Endodermal cell (in vitro differentiated cells): ENCODE measurements around the gene CENPA. TPM values are rescaled to one million over a fixed set of nuclear protein-coding genes. Genes with fewer than 3 reads are reported as not detected.

Experiments used
- DNase-seq: peaks from one replicate; pipeline ENCODE4 v3.0.0-alpha.2; 2017
- H3K27ac ChIP-seq: 2 replicates; pipeline ENCODE4 v1.5.1; 2013; ENCODE audit warnings: mild to moderate bottlenecking, low read depth, low read length, moderate library complexity
- H3K27me3 ChIP-seq: 2 replicates; pipeline ENCODE4 v1.6.1; 2013; ENCODE audit warnings: mild to moderate bottlenecking, low read length, moderate library complexity; ENCODE audit not compliant: insufficient read depth, control insufficient read depth, poor library complexity, severe bottlenecking
- H3K36me3 ChIP-seq: 2 replicates; pipeline ENCODE4 v1.7.0; 2013; ENCODE audit warnings: mild to moderate bottlenecking, low read length, moderate library complexity; ENCODE audit not compliant: control insufficient read depth, insufficient read depth
- H3K4me1 ChIP-seq: one replicate; pipeline ENCODE4 v1.7.0; 2013; ENCODE audit warnings: low read length; ENCODE audit not compliant: control insufficient read depth, insufficient read depth
- H3K4me3 ChIP-seq: 2 replicates; pipeline ENCODE4 v1.5.1; 2013; ENCODE audit warnings: mild to moderate bottlenecking, low read length, moderate library complexity
- H3K9ac ChIP-seq: 2 replicates; pipeline ENCODE4 v1.6.1; 2013; ENCODE audit warnings: mild to moderate bottlenecking, low read length, moderate library complexity; ENCODE audit not compliant: poor library complexity, severe bottlenecking; ENCODE audit errors: extremely low read depth
- H3K9me3 ChIP-seq: 2 replicates; pipeline ENCODE4 v1.6.1; 2013; ENCODE audit warnings: mild to moderate bottlenecking, low read length, moderate library complexity; ENCODE audit not compliant: control insufficient read depth
- H3K27ac Mint-ChIP-seq: 2 replicates; pipeline ENCODE4 v1.8.0; 2020; ENCODE audit warnings: mixed read lengths
- H3K27me3 Mint-ChIP-seq: 2 replicates; pipeline ENCODE4 v1.8.0; 2021; ENCODE audit warnings: mild to moderate bottlenecking, mixed read lengths; ENCODE audit not compliant: insufficient read depth
- H3K36me3 Mint-ChIP-seq: 2 replicates; pipeline ENCODE4 v1.8.0; 2020; ENCODE audit warnings: low read depth, mixed read lengths
- H3K4me1 Mint-ChIP-seq: 2 replicates; pipeline ENCODE4 v1.8.0; 2020; ENCODE audit warnings: mixed read lengths
- H3K4me3 Mint-ChIP-seq: 2 replicates; pipeline ENCODE4 v1.8.0; 2020; ENCODE audit warnings: mild to moderate bottlenecking, moderate library complexity, mixed read lengths
- H3K9me3 Mint-ChIP-seq: 2 replicates; pipeline ENCODE4 v1.8.0; 2020; ENCODE audit warnings: mild to moderate bottlenecking, mixed read lengths
- WGBS, 2 experiments: methylation state at CpG; one replicate each; pipeline versions ENCODE4 v1.1.5 to v1.1.7; 2013; ENCODE audit warnings: missing lambda C conversion rate in 2 of 2, mixed read lengths in 1 of 2; ENCODE audit not compliant: insufficient coverage in 1 of 2, insufficient read length in 1 of 2; 5-methylcytosine and 5-hydroxymethylcytosine counted together
- total RNA-seq, 2 donors: library from RNA; stranded (reverse); fragmentation: NEBNext Ultra II Directional in 1 of 2; extraction: Animal tissue kit (Norgen Biotek cat#: 25700) in 1 of 2; gene quantifications; 2 replicates in 1 of 2; 3 replicates in 1 of 2; pipeline ENCODE4 v1.2.1, GENCODE V29; 2021
- TF ChIP-seq, protein P1 (sequence below): fragments of 200-600 bp; sonication (generic); conservative IDR thresholded peaks from 2 replicates; pipeline ENCODE4 v1.5.0; 2021; ENCODE audit warnings: antibody characterized with exemption, mild to moderate bottlenecking

Gene CENPA
- total RNA-seq, 2 donors from 2014 or later = 21.5 to 38.3 TPM

DNA sequence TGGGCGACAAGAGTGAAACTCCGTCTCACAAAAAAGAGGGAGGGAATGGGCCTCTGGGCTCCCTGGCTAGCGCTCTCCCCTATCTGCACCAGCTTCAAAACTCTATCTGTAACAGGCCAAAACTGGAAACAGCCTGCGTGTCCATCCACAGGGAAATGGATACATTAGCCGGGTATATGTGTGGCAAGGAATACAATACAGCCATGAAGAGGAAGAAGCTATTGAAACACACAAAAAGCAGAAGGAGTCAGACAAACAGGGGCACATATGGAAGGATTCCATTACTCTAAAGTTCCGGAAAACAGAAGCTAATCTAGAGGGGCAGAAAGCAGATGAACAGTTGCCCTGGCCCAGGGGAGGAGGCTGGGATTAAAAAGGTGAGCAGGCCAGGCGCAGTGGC lies 46.3 kb upstream of the CENPA start:
- H3K27ac Mint-ChIP-seq = no peak overlapping the region
- no peak for DNase-seq
- no peaks in the 10 kb centered on the region for H3K36me3 Mint-ChIP-seq
- H3K9ac ChIP-seq = no peak overlapping the region
- H3K9me3 ChIP-seq = no peaks in the 10 kb centered on the region
- H3K27me3 ChIP-seq = no peaks in the 10 kb centered on the region
- H3K36me3 ChIP-seq = no peaks in the 10 kb centered on the region
- no peaks in the 10 kb centered on the region for H3K27me3 Mint-ChIP-seq
- H3K4me1 Mint-ChIP-seq = peaks cover 7% of the 10 kb centered on the region
- no peak overlapping the region for H3K4me3 Mint-ChIP-seq
- no peak overlapping the region for H3K27ac ChIP-seq
- TF ChIP-seq, protein P1, sequence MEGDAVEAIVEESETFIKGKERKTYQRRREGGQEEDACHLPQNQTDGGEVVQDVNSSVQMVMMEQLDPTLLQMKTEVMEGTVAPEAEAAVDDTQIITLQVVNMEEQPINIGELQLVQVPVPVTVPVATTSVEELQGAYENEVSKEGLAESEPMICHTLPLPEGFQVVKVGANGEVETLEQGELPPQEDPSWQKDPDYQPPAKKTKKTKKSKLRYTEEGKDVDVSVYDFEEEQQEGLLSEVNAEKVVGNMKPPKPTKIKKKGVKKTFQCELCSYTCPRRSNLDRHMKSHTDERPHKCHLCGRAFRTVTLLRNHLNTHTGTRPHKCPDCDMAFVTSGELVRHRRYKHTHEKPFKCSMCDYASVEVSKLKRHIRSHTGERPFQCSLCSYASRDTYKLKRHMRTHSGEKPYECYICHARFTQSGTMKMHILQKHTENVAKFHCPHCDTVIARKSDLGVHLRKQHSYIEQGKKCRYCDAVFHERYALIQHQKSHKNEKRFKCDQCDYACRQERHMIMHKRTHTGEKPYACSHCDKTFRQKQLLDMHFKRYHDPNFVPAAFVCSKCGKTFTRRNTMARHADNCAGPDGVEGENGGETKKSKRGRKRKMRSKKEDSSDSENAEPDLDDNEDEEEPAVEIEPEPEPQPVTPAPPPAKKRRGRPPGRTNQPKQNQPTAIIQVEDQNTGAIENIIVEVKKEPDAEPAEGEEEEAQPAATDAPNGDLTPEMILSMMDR = no peak
- no peaks in the 10 kb centered on the region for H3K9me3 Mint-ChIP-seq
- H3K4me1 ChIP-seq = no peaks in the 10 kb centered on the region
- WGBS, 2 experiments = 94 to 95% methylated on average over 5 to 7 of the region's 7 CpGs
- H3K4me3 ChIP-seq = no peak overlapping the region

DNA sequence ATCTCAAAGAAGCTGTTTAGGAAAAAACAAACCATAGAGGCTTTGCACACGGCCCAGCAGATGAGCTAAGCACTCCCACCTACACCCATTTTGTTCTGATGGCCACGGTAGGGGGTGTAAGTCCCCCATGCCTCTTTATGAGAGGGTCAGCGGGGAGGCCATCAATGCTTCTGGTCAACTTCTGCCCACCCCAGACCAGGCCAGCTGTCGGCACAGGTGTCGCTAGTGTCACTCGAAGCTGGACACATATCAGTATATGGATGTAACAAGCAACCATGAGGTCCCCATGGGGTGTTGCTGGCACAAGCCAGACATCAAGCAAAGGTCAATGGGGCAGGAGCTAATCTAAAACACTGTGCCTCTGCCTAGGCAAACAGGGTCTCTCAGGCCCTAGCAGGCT lies 45.5 kb upstream of the CENPA start:
- no peaks in the 10 kb centered on the region for H3K4me1 ChIP-seq
- peaks cover 7% of the 10 kb centered on the region for H3K4me1 Mint-ChIP-seq
- H3K4me3 ChIP-seq = no peak overlapping the region
- WGBS, 2 experiments = 92 to 96% methylated on average over 4 to 6 of the region's 6 CpGs
- no peak overlapping the region for H3K27ac Mint-ChIP-seq
- no peaks in the 10 kb centered on the region for H3K9me3 Mint-ChIP-seq
- H3K36me3 Mint-ChIP-seq = no peaks in the 10 kb centered on the region
- H3K4me3 Mint-ChIP-seq = no peak overlapping the region
- no peak overlapping the region for H3K9ac ChIP-seq
- H3K27me3 Mint-ChIP-seq = no peaks in the 10 kb centered on the region
- H3K27me3 ChIP-seq = no peaks in the 10 kb centered on the region
- no peak overlapping the region for H3K27ac ChIP-seq
- TF ChIP-seq, protein P1 = no peak
- no peak for DNase-seq
- no peaks in the 10 kb centered on the region for H3K36me3 ChIP-seq
- no peaks in the 10 kb centered on the region for H3K9me3 ChIP-seq

DNA sequence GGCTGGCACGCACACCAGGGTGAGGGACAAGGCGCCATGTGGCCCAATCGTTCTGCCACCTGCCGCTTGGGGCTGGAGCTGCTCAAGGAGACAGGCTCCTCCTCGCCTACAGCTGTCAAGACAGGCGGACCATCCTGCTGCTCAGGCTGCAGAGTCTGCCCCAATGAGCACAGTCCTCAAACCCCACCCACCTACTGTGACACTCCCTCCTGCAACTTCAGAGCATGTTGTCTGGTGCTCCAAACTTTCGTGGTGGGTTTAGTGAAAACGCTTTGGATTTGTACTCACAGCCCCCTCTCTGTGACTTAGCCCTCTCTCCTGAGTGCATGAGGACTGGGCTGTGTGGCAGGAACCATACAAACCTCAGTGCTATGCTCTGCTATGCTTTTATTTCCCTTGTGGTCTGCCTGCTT lies 45.0 kb upstream of the CENPA start:
- H3K4me3 Mint-ChIP-seq = no peak overlapping the region
- DNase-seq = peak; percentile 81
- Histone ChIP-seq H3K27ac (no peak overlapping the region), H3K9ac (no peak overlapping the region), H3K4me3 (no peak overlapping the region), H3K27me3 (no peaks in the 10 kb centered on the region), H3K4me1 (no peaks in the 10 kb centered on the region), H3K9me3 (no peaks in the 10 kb centered on the region), H3K36me3 (no peaks in the 10 kb centered on the region)
- H3K27ac Mint-ChIP-seq = no peak overlapping the region
- peaks cover 7% of the 10 kb centered on the region for H3K4me1 Mint-ChIP-seq
- H3K36me3 Mint-ChIP-seq = no peaks in the 10 kb centered on the region
- 84% methylated on average over 8 of the region's 8 CpGs for WGBS, 2 experiments
- no peaks in the 10 kb centered on the region for H3K9me3 Mint-ChIP-seq
- TF ChIP-seq, protein P1 = peak; percentile 34
- no peaks in the 10 kb centered on the region for H3K27me3 Mint-ChIP-seq
